HuH-7 (cell line): ENCODE measurements around the gene SPINK8.
"Not testable (repeated sequence)": the region's sequence is repeated elsewhere in the genome, so short reads cannot be mapped to it uniquely, and the experiment has no call there.

Experiments
- DNase-seq: peaks from one replicate; pipeline ENCODE4 v3.0.0; 2011; ENCODE audit warnings: low spot score

Gene SPINK8

GRCh38 chr3:48278884-48279559 lies 54.4 kb downstream of the SPINK8 start:
- no peak for DNase-seq

GRCh38 chr3:48276911-48277641 lies 56.4 kb downstream of the SPINK8 start:
- no peak for DNase-seq

- DNase-seq: no peak
Observed at GRCh38 chr3:48275287-48276027, 58.0 kb downstream of the SPINK8 start.

GRCh38 chr3:48274452-48274851 lies 59.0 kb downstream of the SPINK8 start:
- DNase-seq: no peak

GRCh38 chr3:48273594-48274211 lies 59.8 kb downstream of the SPINK8 start:
- peak; percentile 75 for DNase-seq

- no peak for DNase-seq
Observed at GRCh38 chr3:48271763-48272498, 61.5 kb downstream of the SPINK8 start.

GRCh38 chr3:48271223-48271622 lies 62.2 kb downstream of the SPINK8 start:
- DNase-seq: not testable (repeated sequence)

GRCh38 chr3:48270306-48270705 lies 63.2 kb downstream of the SPINK8 start:
- DNase-seq: no peak

- DNase-seq: no peak
Observed at GRCh38 chr3:48269592-48269991, 63.9 kb downstream of the SPINK8 start.

GRCh38 chr3:48268936-48269561 lies 64.4 kb downstream of the SPINK8 start:
- DNase-seq: no peak

- DNase-seq: no peak
Observed at GRCh38 chr3:48268381-48268935, 65.0 kb downstream of the SPINK8 start.

- no peak for DNase-seq
Observed at GRCh38 chr3:48267782-48268181, 65.7 kb downstream of the SPINK8 start.

- no peak for DNase-seq
Observed at GRCh38 chr3:48258530-48258929, 74.9 kb downstream of the SPINK8 start.
